NCI-H748 treated with DMSO at 0.1 percent for 48 hours (cell line): Measurements from ENCODE around the gene HMCN2.
"Not testable (repeated sequence)": the region's sequence is repeated elsewhere in the genome, so short reads cannot be mapped to it uniquely, and the experiment has no call there.

Experiments
- DNase-seq: peaks from one replicate; lab custom pipeline; 2025; lab: John Stamatoyannopoulos, UW

The HMCN2 gene

GRCh38 chr9:130239363-130239695 lies 26.2 kb upstream of the HMCN2 start:
- no peak for DNase-seq

GRCh38 chr9:130239741-130240241 lies 25.8 kb upstream of the HMCN2 start:
- DNase-seq: no peak

- DNase-seq: peak; percentile 44
Measured at GRCh38 chr9:130240410-130241197, 25.0 kb upstream of the HMCN2 start.

GRCh38 chr9:130241198-130241535 lies 24.4 kb upstream of the HMCN2 start:
- no peak for DNase-seq

GRCh38 chr9:130242270-130243014 lies 23.1 kb upstream of the HMCN2 start:
- no peak for DNase-seq

GRCh38 chr9:130243015-130243881 lies 22.3 kb upstream of the HMCN2 start:
- peak; percentile 50 for DNase-seq

- DNase-seq: no peak
Measured at GRCh38 chr9:130243882-130244170, 21.7 kb upstream of the HMCN2 start.

- DNase-seq: no peak
Measured at GRCh38 chr9:130244548-130245165, 20.9 kb upstream of the HMCN2 start.

GRCh38 chr9:130245474-130245873 lies 20.1 kb upstream of the HMCN2 start:
- no peak for DNase-seq

GRCh38 chr9:130246126-130246525 lies 19.4 kb upstream of the HMCN2 start:
- no peak for DNase-seq

GRCh38 chr9:130254747-130255630 lies 10.6 kb upstream of the HMCN2 start:
- DNase-seq: no peak

GRCh38 chr9:130255631-130256134 lies 9.9 kb upstream of the HMCN2 start:
- no peak for DNase-seq

- DNase-seq: no peak
Measured at GRCh38 chr9:130256644-130257043, 8.9 kb upstream of the HMCN2 start.

- DNase-seq: not testable (repeated sequence)
Measured at GRCh38 chr9:130258137-130258536, 7.4 kb upstream of the HMCN2 start.

GRCh38 chr9:130259044-130259443 lies 6.5 kb upstream of the HMCN2 start:
- DNase-seq: no peak

- no peak for DNase-seq
Measured at GRCh38 chr9:130260816-130261765, 4.5 kb upstream of the HMCN2 start.

- DNase-seq: no peak
Measured at GRCh38 chr9:130262061-130262745, 3.4 kb upstream of the HMCN2 start.

- no peak for DNase-seq
Measured at GRCh38 chr9:130262771-130263170, 2.8 kb upstream of the HMCN2 start.
